ENCODE results near the gene NLGN1. TPM values are rescaled to one million over a fixed set of nuclear protein-coding genes. Genes with fewer than 3 reads are reported as not detected.

Gene NLGN1
- total RNA-seq, 1 donor from 2014 or later, result 50.2 TPM

GRCh38 chr3:174242311-174243041 is 844.9 kb downstream of the NLGN1 start:
- Mint-ChIP-seq H3K36me3 (ENCODE audit: unreplicated experiment) (no peaks in the 10 kb centered on the region), H3K9me3 (ENCODE audit: unreplicated experiment) (no peaks in the 10 kb centered on the region), H3K27ac (ENCODE audit: unreplicated experiment) (no peak overlapping the region), H3K27me3 (ENCODE audit: unreplicated experiment) (no peaks in the 10 kb centered on the region), H3K4me3 (ENCODE audit: unreplicated experiment) (no peak overlapping the region), H3K4me1 (ENCODE audit: low read depth, unreplicated experiment) (peaks cover 2% of the 10 kb centered on the region)
- no peak for DNase-seq
- TF ChIP-seq CTCF (IDR thresholded peaks at IDR 0.05; ENCODE audit: partially characterized antibody, unreplicated experiment), result no peak

- Mint-ChIP-seq H3K27ac (ENCODE audit: unreplicated experiment) (no peak overlapping the region), H3K4me1 (ENCODE audit: low read depth, unreplicated experiment) (peaks cover 5% of the 10 kb centered on the region), H3K27me3 (ENCODE audit: unreplicated experiment) (no peaks in the 10 kb centered on the region), H3K9me3 (ENCODE audit: unreplicated experiment) (no peaks in the 10 kb centered on the region), H3K36me3 (ENCODE audit: unreplicated experiment) (no peaks in the 10 kb centered on the region), H3K4me3 (ENCODE audit: unreplicated experiment) (no peak overlapping the region)
- no peak for DNase-seq
- no peak for TF ChIP-seq CTCF (IDR thresholded peaks at IDR 0.05; ENCODE audit: partially characterized antibody, unreplicated experiment)
Observed at GRCh38 chr3:174243171-174243570, 845.6 kb downstream of the NLGN1 start.

GRCh38 chr3:174247687-174248152 is 850.2 kb downstream of the NLGN1 start:
- Mint-ChIP-seq H3K36me3 (ENCODE audit: unreplicated experiment) (no peaks in the 10 kb centered on the region), H3K4me3 (ENCODE audit: unreplicated experiment) (no peak overlapping the region), H3K9me3 (ENCODE audit: unreplicated experiment) (peaks cover 2% of the 10 kb centered on the region), H3K27me3 (ENCODE audit: unreplicated experiment) (no peaks in the 10 kb centered on the region), H3K4me1 (ENCODE audit: low read depth, unreplicated experiment) (peaks cover 28% of the 10 kb centered on the region), H3K27ac (ENCODE audit: unreplicated experiment) (no peak overlapping the region)
- TF ChIP-seq CTCF (IDR thresholded peaks at IDR 0.05; ENCODE audit: partially characterized antibody, unreplicated experiment), result no peak
- no peak for DNase-seq

- no peaks in the 10 kb centered on the region for H3K36me3 Mint-ChIP-seq (ENCODE audit: unreplicated experiment)
- DNase-seq, result no peak
Observed at GRCh38 chr3:174251681-174252080, 854.1 kb downstream of the NLGN1 start.

More at GRCh38 chr3:174251681-174252080, 854.1 kb downstream of the NLGN1 start:
- Mint-ChIP-seq H3K4me1 (ENCODE audit: low read depth, unreplicated experiment) (peaks cover 36% of the 10 kb centered on the region), H3K9me3 (ENCODE audit: unreplicated experiment) (peaks cover 8% of the 10 kb centered on the region), H3K4me3 (ENCODE audit: unreplicated experiment) (no peak overlapping the region), H3K27me3 (ENCODE audit: unreplicated experiment) (no peaks in the 10 kb centered on the region), H3K27ac (ENCODE audit: unreplicated experiment) (no peak overlapping the region)
- no peak for TF ChIP-seq CTCF (IDR thresholded peaks at IDR 0.05; ENCODE audit: partially characterized antibody, unreplicated experiment)
